Sigmoid colon (tissue), 4 donors: Measurements from ENCODE around the gene TOP3A.

Experiments used
- POLR2AphosphoS5 ChIP-seq, 4 donors: sonication (generic); formaldehyde crosslinking; IDR thresholded peaks; one replicate each; pipeline ENCODE4 v1.6.1; 2017; ENCODE audit warnings: antibody characterized with exemption in 4 of 4
- TF ChIP-seq, protein P1 (sequence below), 4 experiments: fragments of 450-650 bp in 3 of 4; fragments of 200-600 bp in 1 of 4; IDR thresholded peaks; one replicate each; pipeline ENCODE4 v1.5.1; 2016 to 2019; ENCODE audit warnings: antibody characterized with exemption in 4 of 4, mild to moderate bottlenecking in 3 of 4, moderate library complexity in 2 of 4

DNA sequence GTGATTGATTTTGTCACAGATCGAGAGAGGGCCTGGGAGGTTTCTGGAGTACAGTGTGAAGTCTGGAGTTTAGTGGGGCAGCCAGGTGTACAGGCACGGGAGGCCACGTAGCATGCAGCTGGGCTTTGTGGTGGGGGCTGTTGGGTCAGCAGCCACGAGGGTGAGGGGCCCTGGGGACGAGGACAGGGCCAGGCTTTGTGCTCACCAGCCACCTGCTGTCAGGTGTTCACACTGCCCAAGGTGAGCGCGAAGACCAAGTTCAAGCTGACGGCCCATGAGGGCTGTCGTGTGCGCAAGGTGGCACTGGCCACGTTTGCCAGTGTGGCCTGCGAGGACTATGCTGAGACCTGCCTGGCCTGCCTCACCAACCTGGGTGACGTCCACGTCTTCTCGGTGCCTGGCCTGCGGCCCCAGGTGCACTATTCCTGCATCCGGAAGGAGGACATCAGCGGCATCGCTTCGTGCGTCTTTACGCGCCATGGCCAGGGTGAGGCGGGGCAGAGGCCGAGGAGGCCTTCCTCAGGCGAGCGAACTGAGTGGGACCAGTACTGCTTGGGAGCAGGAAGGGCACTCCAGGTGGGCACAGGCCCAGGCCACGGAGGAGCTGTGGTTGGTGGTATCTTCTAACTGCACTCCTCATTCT is 73.4 kb downstream of the TOP3A start:
- TF ChIP-seq, protein P1, sequence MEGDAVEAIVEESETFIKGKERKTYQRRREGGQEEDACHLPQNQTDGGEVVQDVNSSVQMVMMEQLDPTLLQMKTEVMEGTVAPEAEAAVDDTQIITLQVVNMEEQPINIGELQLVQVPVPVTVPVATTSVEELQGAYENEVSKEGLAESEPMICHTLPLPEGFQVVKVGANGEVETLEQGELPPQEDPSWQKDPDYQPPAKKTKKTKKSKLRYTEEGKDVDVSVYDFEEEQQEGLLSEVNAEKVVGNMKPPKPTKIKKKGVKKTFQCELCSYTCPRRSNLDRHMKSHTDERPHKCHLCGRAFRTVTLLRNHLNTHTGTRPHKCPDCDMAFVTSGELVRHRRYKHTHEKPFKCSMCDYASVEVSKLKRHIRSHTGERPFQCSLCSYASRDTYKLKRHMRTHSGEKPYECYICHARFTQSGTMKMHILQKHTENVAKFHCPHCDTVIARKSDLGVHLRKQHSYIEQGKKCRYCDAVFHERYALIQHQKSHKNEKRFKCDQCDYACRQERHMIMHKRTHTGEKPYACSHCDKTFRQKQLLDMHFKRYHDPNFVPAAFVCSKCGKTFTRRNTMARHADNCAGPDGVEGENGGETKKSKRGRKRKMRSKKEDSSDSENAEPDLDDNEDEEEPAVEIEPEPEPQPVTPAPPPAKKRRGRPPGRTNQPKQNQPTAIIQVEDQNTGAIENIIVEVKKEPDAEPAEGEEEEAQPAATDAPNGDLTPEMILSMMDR (IDR thresholded peaks at IDR 0.05), result no peak
- TF ChIP-seq POLR2AphosphoS5 (IDR thresholded peaks at IDR 0.05), result no peak
